HK-2 (cell line): Measurements from ENCODE around the gene RASGRP4.
"Not testable (repeated sequence)": the region's sequence is repeated elsewhere in the genome, so short reads cannot be mapped to it uniquely, and the experiment has no call there.

Experiments
- DNase-seq: peaks from one replicate; pipeline ENCODE4 v3.0.0-alpha.2; 2018; ENCODE audit not compliant: unreplicated experiment

RASGRP4 gene

GRCh38 chr19:38370299-38370698 is 55.7 kb downstream of the RASGRP4 start:
- no peak for DNase-seq

GRCh38 chr19:38369584-38369983 is 56.4 kb downstream of the RASGRP4 start:
- no peak for DNase-seq

GRCh38 chr19:38367041-38367440 is 59.0 kb downstream of the RASGRP4 start:
- no peak for DNase-seq

DNA sequence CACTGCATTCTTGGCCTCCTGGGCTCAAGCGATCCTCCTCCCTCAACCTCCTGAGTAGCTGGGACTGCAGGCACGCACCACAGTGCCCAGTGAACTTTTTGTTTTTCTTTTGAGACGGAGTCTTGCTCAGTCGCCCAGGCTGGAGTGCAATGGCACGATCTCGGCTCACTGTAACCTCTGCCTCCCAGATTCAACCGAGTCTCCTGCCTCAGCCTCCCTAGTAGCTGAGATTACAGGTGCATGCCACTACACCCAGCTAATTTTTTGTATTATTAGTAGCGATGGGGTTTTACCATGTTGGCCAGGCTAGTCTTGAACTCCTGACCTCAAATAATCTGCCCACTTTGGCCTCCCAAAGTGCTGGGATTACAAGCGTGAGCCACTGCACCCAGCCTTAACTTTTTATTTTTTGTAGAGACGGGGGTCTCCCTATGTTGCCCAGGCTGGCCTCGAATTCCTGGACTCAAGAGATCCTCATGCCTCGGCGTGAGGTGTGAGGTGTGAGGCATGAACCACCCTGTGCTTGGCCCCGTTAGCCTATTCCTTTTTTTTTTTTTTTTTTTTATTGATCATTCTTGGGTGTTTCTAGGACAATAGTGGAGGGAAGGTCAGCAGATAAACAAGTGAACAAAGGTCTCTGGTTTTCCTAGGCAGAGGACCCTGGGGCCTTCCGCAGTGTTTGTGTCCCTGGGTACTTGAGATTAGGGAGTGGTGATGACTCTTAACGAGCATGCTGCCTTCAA is 62.9 kb downstream of the RASGRP4 start:
- not testable (repeated sequence) for DNase-seq

DNA sequence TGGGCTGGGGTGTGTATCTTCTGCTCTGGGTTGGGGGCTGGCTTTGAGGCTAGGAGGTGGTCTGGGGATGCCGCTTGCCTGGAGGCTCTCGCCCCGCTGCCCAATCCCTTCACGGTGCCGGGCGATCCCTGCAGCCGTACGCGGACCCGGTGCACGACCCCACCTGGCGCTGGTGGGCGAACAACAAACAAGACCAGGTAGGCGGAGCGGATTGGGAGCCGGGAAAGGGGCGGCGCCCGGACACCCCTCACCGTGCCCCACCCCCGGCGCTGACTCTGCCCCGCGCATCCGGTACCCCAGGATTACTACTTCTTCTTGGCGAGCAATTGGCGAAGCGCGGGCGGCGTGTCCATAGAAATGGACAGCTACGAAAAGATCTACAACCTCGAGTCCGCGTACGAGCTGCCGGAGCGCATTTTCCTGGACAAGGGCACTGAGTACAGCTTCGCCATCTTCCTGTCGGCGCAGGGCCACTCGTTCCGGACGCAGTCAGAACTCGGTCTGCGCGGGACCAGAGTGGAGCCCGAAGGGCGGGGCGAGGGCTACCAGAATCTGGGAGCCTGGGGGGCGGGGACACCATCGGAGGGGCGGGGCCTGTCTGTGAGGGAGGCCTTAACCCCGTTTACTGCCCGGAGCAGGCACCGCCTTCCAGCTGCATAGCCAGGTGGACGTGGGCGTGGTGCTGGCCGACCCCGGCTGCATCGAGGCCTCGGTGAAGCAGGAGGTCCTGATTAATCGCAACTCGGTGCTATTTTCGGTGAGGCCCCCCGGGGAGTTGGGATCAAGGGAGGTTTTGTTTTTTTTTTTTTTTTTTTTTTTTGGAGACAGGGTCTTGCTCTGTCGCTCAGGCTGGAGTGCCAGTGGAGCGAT is 63.7 kb downstream of the RASGRP4 start:
- DNase-seq: peak; percentile 78

- peak; percentile 88 for DNase-seq
Observed at GRCh38 chr19:38361633-38362075, 64.4 kb downstream of the RASGRP4 start.

DNA sequence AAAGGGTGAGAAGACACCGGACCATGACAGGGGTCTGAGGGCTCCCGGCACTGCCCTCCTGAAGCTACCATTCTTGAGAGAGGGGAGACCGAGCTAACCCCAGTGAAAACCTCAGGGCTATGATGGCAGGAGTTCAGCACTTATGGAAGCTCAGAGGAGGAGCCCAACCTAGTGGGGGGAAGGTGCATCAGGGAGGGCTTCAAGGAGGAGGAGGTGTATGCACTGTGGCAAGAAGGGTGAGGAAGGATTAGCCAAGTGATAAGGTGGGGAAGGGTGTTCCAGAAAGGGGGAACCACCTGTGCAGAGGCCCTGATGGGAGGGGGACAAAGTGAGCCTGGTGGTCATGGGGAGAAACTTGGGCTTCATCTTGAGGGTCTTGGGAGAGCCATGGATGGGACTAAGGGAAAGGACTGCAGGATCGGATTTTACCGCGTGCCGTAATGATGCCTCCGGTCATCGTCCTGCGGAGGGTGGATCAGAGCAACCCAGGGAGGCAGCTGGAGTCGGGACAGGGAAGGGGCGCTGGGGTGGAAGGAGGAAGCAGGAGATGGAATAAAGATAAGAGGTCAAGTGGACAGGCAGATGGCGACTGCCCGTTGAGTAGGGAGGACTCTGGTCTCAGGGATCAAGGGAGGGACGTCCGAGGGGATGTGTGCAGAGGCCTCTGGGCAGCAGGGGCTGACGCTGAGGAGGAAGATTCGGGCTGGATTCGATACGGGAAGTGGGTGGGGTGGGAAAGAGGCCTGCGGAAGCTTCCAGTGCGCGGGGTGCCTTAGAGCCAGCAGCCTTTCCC is 65.0 kb downstream of the RASGRP4 start:
- DNase-seq: no peak

- DNase-seq: no peak
Observed at GRCh38 chr19:38360351-38360750, 65.7 kb downstream of the RASGRP4 start.

GRCh38 chr19:38359242-38360021 is 66.6 kb downstream of the RASGRP4 start:
- DNase-seq: no peak
